Endothelial cell of umbilical vein (primary cell): ENCODE results near the gene DCHS2. TPM values are rescaled to one million over a fixed set of nuclear protein-coding genes. Genes with fewer than 3 reads are reported as not detected.

Experiments used
- BruUV-seq: library from RNA; stranded (reverse); fragments of 400-500 nt; replicated peaks from 2 replicates; lab custom pipeline; 2021; lab: Mats Ljungman, UMichigan
- CTCF ChIA-PET: fragments of 300-600, 350-600 bp; sonication (Branson Sonifier 250); formaldehyde crosslinking; loops from one replicate; lab custom pipeline; 2021; ENCODE audit warnings: antibody characterized with exemption, inconsistent platforms; lab: Charles Lee
- POLR2A ChIA-PET: fragments of 300-600, 350-600 bp; sonication (Branson Sonifier 250); formaldehyde crosslinking; loops from one replicate; lab custom pipeline; 2021; ENCODE audit warnings: antibody characterized with exemption, inconsistent platforms; lab: Charles Lee
- DNase-seq: peaks from one replicate; pipeline ENCODE4 v3.0.0-alpha.2; 2011; ENCODE audit warnings: low read depth, low spot score
- FAIRE-seq: peaks from 2 replicates; lab custom pipeline; 2011; peaks lifted over from hg19 to GRCh38; lab: Jason Lieb, UNC
- H2AFZ ChIP-seq: 2 replicates; pipeline ENCODE4 v1.6.0; 2012; ENCODE audit warnings: low read depth, low read length, control low read depth, inconsistent platforms
- H3K27ac ChIP-seq: 2 replicates; pipeline ENCODE4 v1.5.1; 2011; ENCODE audit warnings: low read depth, mild to moderate bottlenecking, control low read depth, low read length, moderate library complexity; ENCODE audit not compliant: insufficient read depth
- H3K27me3 ChIP-seq, 2 experiments: 2 replicates each; pipeline versions ENCODE4 v1.6.0 to v1.6.1; 2011; ENCODE audit warnings: low read length in 2 of 2, mixed read lengths in 1 of 2; ENCODE audit not compliant: control insufficient read depth in 2 of 2, insufficient read depth in 2 of 2
- H3K36me3 ChIP-seq, 2 experiments: 2 replicates in 1 of 2; 3 replicates in 1 of 2; pipeline ENCODE4 v1.5.1; 2011; ENCODE audit warnings: low read length in 2 of 2, mild to moderate bottlenecking in 1 of 2, moderate library complexity in 1 of 2; ENCODE audit not compliant: control insufficient read depth in 2 of 2, insufficient read depth in 2 of 2; ENCODE audit errors: extremely low read depth in 1 of 2
- H3K4me1 ChIP-seq: 3 replicates; pipeline ENCODE4 v1.5.1; 2011; ENCODE audit warnings: mild to moderate bottlenecking, low read length; ENCODE audit not compliant: control insufficient read depth, insufficient read depth; ENCODE audit errors: extremely low read depth
- H3K4me2 ChIP-seq: 2 replicates; pipeline ENCODE4 v1.6.1; 2011; ENCODE audit warnings: low read length, control low read depth, mixed read lengths; ENCODE audit not compliant: insufficient read depth
- H3K4me3 ChIP-seq, 3 experiments: fragments of 200-600 bp in 1 of 3; sonication (generic), shearing (Covaris generic) in 1 of 3; replicated peaks in 1 of 3; 2 replicates each; pipeline ENCODE4 v1.5.1; 2011 to 2016; ENCODE audit warnings: control low read depth in 3 of 3, low read length in 3 of 3, mild to moderate bottlenecking in 2 of 3, inconsistent platforms in 1 of 3, low read depth in 1 of 3, moderate library complexity in 1 of 3; ENCODE audit not compliant: insufficient read depth in 1 of 3
- H3K79me2 ChIP-seq: 2 replicates; pipeline ENCODE4 v1.6.0; 2012; ENCODE audit warnings: low read length, inconsistent platforms; ENCODE audit not compliant: control insufficient read depth, insufficient read depth
- H3K9ac ChIP-seq: replicated peaks from 2 replicates; pipeline ENCODE3; 2011; ENCODE audit warnings: low read length, control low read depth; ENCODE audit not compliant: insufficient read depth; ENCODE audit errors: extremely low read depth
- H3K9me1 ChIP-seq: replicated peaks from 3 replicates; pipeline ENCODE4 v1.6.0; 2011; ENCODE audit warnings: mild to moderate bottlenecking, low read length; ENCODE audit not compliant: control insufficient read depth, insufficient read depth; ENCODE audit errors: extremely low read depth
- H3K9me3 ChIP-seq: replicated peaks from 2 replicates; pipeline ENCODE4 v1.5.1; 2012; ENCODE audit warnings: low read length, inconsistent platforms; ENCODE audit not compliant: control insufficient read depth, insufficient read depth
- H4K20me1 ChIP-seq: replicated peaks from 2 replicates; pipeline ENCODE3; 2011; ENCODE audit warnings: mild to moderate bottlenecking, low read length; ENCODE audit not compliant: control insufficient read depth, insufficient read depth; ENCODE audit errors: extremely low read depth
- EZH2 ChIP-seq: IDR thresholded peaks from 2 replicates; pipeline ENCODE4 v1.6.1; 2012; ENCODE audit warnings: borderline replicate concordance, low read depth, mild to moderate bottlenecking, moderate library complexity, low read length, inconsistent platforms; ENCODE audit not compliant: severe bottlenecking
- FOS ChIP-seq: IDR thresholded peaks from 2 replicates; pipeline ENCODE4 v1.6.1; 2011; ENCODE audit warnings: mild to moderate bottlenecking, low read length, moderate library complexity, borderline replicate concordance; ENCODE audit not compliant: insufficient read depth
- GATA2 ChIP-seq: IDR thresholded peaks from 2 replicates; pipeline ENCODE4 v1.7.0; 2011; ENCODE audit warnings: low read depth, mild to moderate bottlenecking, moderate library complexity, mixed read lengths, low read length; ENCODE audit not compliant: insufficient read length, insufficient read depth
- JUN ChIP-seq: IDR thresholded peaks from 2 replicates; pipeline ENCODE4 v1.6.1; 2011; ENCODE audit warnings: borderline replicate concordance, low read depth; ENCODE audit not compliant: insufficient read length, insufficient read depth
- MYC ChIP-seq: IDR thresholded peaks from one replicate; pipeline ENCODE4 v1.6.1; 2011; ENCODE audit warnings: mild to moderate bottlenecking, low read depth, low read length
- POLR2A ChIP-seq: IDR thresholded peaks from 2 replicates; pipeline ENCODE4 v1.6.1; 2012; ENCODE audit warnings: low read depth, mild to moderate bottlenecking, control low read depth, low read length
- POLR2AphosphoS5 ChIP-seq: IDR thresholded peaks from 2 replicates; pipeline ENCODE4 v1.6.1; 2012; ENCODE audit warnings: low read depth, mild to moderate bottlenecking, control low read depth, low read length, moderate library complexity; ENCODE audit not compliant: insufficient read depth
- dilution Hi-C: fragments of 300-500 bp; cut with MboI; formaldehyde crosslinking; loops from one replicate; pipeline ENCODE4 v1.15.0; 2019; ENCODE audit warnings: low sequenced_read_pairs; ENCODE audit not compliant: extremely low pct_ligation_motif_present
- intact Hi-C: fragments of 100-400 bp; cut with micrococcal nuclease; formaldehyde crosslinking; loops from one replicate; pipeline ENCODE4 v1.10.0; 2022
- polyA plus RNA-seq, 4 experiments: library from polyadenylated mRNA; depleted of rRNA in 3 of 4; stranded (reverse) in 3 of 4; unstranded in 1 of 4; fragments of >200 nt; gene quantifications; 2 replicates each; pipeline versions ENCODE4 v1.2.1 to v1.2.3, GENCODE V29; 2011 to 2012; ENCODE audit warnings: missing spikeins in 1 of 4
- total RNA-seq: library from RNA; stranded (reverse); gene quantifications from 2 replicates; pipeline ENCODE4 v1.2.3, GENCODE V29; 2021
- TF ChIP-seq, protein P1 (sequence below), 2 donors: IDR thresholded peaks; 1 replicate in 1 of 2; 2 replicates in 1 of 2; pipeline ENCODE4 v1.5.1; 2011; ENCODE audit warnings: low read length in 2 of 2, mild to moderate bottlenecking in 2 of 2, moderate library complexity in 2 of 2, control low read depth in 1 of 2, inconsistent platforms in 1 of 2, low read depth in 1 of 2; ENCODE audit not compliant: insufficient read depth in 1 of 2; ENCODE audit errors: extremely low read depth in 1 of 2
- TF ChIP-seq, protein P2 (sequence below): IDR thresholded peaks from 2 replicates; pipeline ENCODE4 v1.6.1; 2011; ENCODE audit not compliant: insufficient read depth, insufficient read length

DCHS2 gene
- total and polyA plus RNA-seq, 2 donors (not counting 3 experiments of a cell fraction or from before 2014, with no cell fraction given): not detected

DNA sequence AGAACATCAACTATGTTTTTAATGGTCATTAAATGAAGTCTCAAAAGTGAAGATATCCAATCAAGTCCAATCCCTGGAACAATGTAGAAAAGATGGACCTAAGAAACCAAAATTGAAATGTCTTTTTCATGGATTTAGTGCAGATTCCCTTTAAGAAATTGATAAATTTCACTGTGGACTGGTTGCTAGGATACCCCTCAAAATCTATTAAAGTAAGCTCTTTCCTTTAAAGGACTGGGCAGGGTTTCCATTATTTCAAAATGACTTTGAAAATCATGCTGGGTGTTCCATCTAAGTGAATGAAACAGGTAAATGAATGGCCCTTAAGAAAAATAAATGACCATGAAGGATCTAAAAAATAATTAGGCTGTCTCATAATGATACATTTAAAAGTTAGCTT is 30.0 kb upstream of the DCHS2 start:
- POLR2A ChIA-PET: no interaction called here
- Histone ChIP-seq H3K4me3 (no peak overlapping the region), H3K36me3 (no peaks in the 10 kb centered on the region), H3K79me2 (no peaks in the 10 kb centered on the region), H3K4me1 (no peaks in the 10 kb centered on the region), H3K9ac (no peak overlapping the region), H4K20me1 (no peaks in the 10 kb centered on the region), H3K9me1 (no peaks in the 10 kb centered on the region), H2AFZ (no peak overlapping the region), H3K27ac (no peak overlapping the region), H3K9me3 (no peaks in the 10 kb centered on the region), H3K27me3 (no peaks in the 10 kb centered on the region), H3K4me2 (no peak overlapping the region)
- CTCF ChIA-PET: interaction anchor here (1.0 kb wide), 1 partner anchor 15 kb away, joined by 3 read pairs; no protein-coding TSS in a partner anchor
- no peak for DNase-seq
- no TSS peak for BruUV-seq
- intact Hi-C loops (no loop called here), dilution Hi-C loops (no loop called here)
- FAIRE-seq: no peak
- TF ChIP-seq, protein P1, sequence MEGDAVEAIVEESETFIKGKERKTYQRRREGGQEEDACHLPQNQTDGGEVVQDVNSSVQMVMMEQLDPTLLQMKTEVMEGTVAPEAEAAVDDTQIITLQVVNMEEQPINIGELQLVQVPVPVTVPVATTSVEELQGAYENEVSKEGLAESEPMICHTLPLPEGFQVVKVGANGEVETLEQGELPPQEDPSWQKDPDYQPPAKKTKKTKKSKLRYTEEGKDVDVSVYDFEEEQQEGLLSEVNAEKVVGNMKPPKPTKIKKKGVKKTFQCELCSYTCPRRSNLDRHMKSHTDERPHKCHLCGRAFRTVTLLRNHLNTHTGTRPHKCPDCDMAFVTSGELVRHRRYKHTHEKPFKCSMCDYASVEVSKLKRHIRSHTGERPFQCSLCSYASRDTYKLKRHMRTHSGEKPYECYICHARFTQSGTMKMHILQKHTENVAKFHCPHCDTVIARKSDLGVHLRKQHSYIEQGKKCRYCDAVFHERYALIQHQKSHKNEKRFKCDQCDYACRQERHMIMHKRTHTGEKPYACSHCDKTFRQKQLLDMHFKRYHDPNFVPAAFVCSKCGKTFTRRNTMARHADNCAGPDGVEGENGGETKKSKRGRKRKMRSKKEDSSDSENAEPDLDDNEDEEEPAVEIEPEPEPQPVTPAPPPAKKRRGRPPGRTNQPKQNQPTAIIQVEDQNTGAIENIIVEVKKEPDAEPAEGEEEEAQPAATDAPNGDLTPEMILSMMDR (IDR thresholded peaks at IDR 0.05; ENCODE audit: extremely low read depth in 1 of 2, insufficient read depth in 1 of 2, low read depth in 1 of 2, low read length in 2 of 2): no peak
- no peak for TF ChIP-seq EZH2
- TF ChIP-seq POLR2AphosphoS5: no peak
- TF ChIP-seq POLR2A: no peak
- no peak for TF ChIP-seq MYC
- TF ChIP-seq, protein P2, sequence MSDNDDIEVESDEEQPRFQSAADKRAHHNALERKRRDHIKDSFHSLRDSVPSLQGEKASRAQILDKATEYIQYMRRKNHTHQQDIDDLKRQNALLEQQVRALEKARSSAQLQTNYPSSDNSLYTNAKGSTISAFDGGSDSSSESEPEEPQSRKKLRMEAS: no peak
- no peak for TF ChIP-seq FOS
- no peak for TF ChIP-seq GATA2
- no peak for TF ChIP-seq JUN
